ENCODE results near the gene CATSPER4. TPM values are rescaled to one million over a fixed set of nuclear protein-coding genes. Genes with fewer than 3 reads are reported as not detected.
A peak's percentile ranks its signal among the peaks of the same experiment; 100 is the strongest.

The CATSPER4 gene
- total and polyA plus RNA-seq, 2 of the 13 experiments (the other 11 are each of a cell fraction or from before 2014, with no cell fraction given) = not detected

DNA sequence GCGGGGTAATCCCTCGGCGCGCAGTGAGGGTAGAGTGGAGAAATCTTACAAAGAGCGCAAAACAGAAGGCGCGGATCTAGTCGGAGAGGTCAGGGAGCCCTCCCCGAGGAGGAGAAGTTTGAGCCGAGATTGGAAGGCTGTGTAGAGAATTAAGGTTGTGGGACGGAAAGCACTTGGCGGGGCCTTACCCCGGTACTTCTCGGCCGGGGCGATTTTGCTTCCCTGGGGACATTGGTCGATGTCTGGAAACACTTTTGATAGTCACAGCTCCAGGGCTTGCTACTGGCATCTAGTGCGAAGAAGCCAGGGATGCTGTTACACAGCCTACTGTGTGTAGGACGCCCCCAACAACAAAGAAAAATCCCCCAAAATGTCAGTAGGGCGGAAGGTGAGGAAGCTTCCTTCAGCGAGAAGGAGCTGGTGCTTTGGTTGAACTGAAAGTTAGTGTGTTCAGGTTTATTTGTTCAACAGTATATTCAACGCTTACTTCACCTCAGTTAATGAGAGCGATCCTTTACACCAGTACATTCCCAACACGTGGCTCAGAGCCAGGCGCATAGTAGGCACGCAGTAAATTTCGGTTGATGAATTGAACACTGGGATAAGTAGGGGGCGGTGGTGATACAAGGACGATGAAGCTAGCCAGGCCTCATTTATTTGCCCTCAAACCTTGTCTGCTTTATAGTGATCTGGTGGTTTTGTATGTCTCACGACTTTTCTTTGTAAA, 44.4 kb downstream of the CATSPER4 start (continued):
- 0 out of 2 replicates have a peak, but pooled peaks have one; percentile 8 for TF ChIP-seq FOXC1 (CRISPR knock-in tag; IDR thresholded peaks at IDR 0.05; ENCODE audit: borderline replicate concordance)
- TF ChIP-seq PAXIP1 (CRISPR knock-in tag; conservative IDR thresholded peaks at IDR 0.05) = peak; percentile 8; the same call in 1 of the 2 replicates
- TF ChIP-seq ZNF577 (CRISPR knock-in tag; IDR thresholded peaks at IDR 0.05; ENCODE audit: borderline replicate concordance, low read depth) = no peak
- 0 out of 2 replicates have a peak, but pooled peaks have one; percentile 1 for TF ChIP-seq ZNF138 (CRISPR knock-in tag; IDR thresholded peaks at IDR 0.05; ENCODE audit: low read depth)
- TF ChIP-seq, protein P1, sequence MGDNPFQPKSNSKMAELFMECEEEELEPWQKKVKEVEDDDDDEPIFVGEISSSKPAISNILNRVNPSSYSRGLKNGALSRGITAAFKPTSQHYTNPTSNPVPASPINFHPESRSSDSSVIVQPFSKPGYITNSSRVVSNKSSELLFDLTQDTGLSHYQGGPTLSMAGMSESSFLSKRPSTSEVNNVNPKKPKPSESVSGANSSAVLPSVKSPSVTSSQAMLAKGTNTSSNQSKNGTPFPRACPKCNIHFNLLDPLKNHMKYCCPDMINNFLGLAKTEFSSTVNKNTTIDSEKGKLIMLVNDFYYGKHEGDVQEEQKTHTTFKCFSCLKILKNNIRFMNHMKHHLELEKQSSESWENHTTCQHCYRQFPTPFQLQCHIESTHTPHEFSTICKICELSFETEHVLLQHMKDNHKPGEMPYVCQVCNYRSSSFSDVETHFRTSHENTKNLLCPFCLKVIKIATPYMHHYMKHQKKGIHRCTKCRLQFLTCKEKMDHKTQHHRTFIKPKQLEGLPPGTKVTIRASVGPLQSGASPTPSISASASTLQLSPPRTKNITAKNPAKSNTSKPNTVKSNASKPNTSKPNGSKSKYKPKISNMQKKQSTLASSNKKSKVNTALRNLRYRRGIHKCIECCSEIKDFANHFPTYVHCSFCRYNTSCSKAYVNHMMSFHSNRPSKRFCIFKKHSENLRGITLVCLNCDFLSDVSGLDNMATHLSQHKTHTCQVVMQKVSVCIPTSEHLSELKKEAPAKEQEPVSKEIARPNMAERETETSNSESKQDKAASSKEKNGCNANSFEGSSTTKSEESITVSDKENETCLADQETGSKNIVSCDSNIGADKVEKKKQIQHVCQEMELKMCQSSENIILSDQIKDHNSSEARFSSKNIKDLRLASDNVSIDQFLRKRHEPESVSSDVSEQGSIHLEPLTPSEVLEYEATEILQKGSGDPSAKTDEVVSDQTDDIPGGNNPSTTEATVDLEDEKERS (CRISPR knock-in tag; IDR thresholded peaks at IDR 0.05) = 0 out of 2 replicates have a peak, but pooled peaks have one; percentile 17
- peak; percentile 3; the same call in 1 of the 2 replicates for TF ChIP-seq ZNF691 (CRISPR knock-in tag; IDR thresholded peaks at IDR 0.05; ENCODE audit: borderline replicate concordance, low read depth)
- 0 out of 2 replicates have a peak, but pooled peaks have one; percentile 9 for TF ChIP-seq ZNF543 (CRISPR knock-in tag; IDR thresholded peaks at IDR 0.05)
- TF ChIP-seq SNAPC4 (CRISPR knock-in tag; IDR thresholded peaks at IDR 0.05) = 0 out of 2 replicates have a peak, but pooled peaks have one; percentile 18
- TF ChIP-seq NCOA1 (CRISPR knock-in tag; IDR thresholded peaks at IDR 0.05) = peak; percentile 40; the same call in 1 of the 2 replicates
- TF ChIP-seq EP300 (IDR thresholded peaks at IDR 0.05; ENCODE audit: low read depth in 2 of 2, low read length in 2 of 2) = no peak
- TF ChIP-seq EP300 (CRISPR knock-in tag; IDR thresholded peaks at IDR 0.05; ENCODE audit: borderline replicate concordance) = no peak
- TF ChIP-seq PHF5A (CRISPR knock-in tag; IDR thresholded peaks at IDR 0.05; ENCODE audit: low read depth, unreplicated experiment) = peak; percentile 15
- 0 out of 2 replicates have a peak, but pooled peaks have one; percentile 25 for TF ChIP-seq MZF1 (CRISPR knock-in tag; IDR thresholded peaks at IDR 0.05; ENCODE audit: borderline replicate concordance)
- TF ChIP-seq ZKSCAN1 (IDR thresholded peaks at IDR 0.05; ENCODE audit: low read length) = peak; percentile 98
- TF ChIP-seq ZSCAN29 (CRISPR knock-in tag; conservative IDR thresholded peaks at IDR 0.05) = 0 out of 2 replicates have a peak, but pooled peaks have one; percentile 63
